GM11168 (cell line): ENCODE results near the gene ANAPC1.
"Not testable (repeated sequence)": the region's sequence is repeated elsewhere in the genome, so short reads cannot be mapped to it uniquely, and the experiment has no call there.

Source experiments
- in situ Hi-C: fragments of 300-500 bp; cut with MboI; formaldehyde crosslinking; loops from one replicate; pipeline ENCODE4 v1.12.0; 2022; ENCODE audit warnings: low sequenced_read_pairs; ENCODE audit not compliant: unreplicated experiment

The ANAPC1 gene, protein sequence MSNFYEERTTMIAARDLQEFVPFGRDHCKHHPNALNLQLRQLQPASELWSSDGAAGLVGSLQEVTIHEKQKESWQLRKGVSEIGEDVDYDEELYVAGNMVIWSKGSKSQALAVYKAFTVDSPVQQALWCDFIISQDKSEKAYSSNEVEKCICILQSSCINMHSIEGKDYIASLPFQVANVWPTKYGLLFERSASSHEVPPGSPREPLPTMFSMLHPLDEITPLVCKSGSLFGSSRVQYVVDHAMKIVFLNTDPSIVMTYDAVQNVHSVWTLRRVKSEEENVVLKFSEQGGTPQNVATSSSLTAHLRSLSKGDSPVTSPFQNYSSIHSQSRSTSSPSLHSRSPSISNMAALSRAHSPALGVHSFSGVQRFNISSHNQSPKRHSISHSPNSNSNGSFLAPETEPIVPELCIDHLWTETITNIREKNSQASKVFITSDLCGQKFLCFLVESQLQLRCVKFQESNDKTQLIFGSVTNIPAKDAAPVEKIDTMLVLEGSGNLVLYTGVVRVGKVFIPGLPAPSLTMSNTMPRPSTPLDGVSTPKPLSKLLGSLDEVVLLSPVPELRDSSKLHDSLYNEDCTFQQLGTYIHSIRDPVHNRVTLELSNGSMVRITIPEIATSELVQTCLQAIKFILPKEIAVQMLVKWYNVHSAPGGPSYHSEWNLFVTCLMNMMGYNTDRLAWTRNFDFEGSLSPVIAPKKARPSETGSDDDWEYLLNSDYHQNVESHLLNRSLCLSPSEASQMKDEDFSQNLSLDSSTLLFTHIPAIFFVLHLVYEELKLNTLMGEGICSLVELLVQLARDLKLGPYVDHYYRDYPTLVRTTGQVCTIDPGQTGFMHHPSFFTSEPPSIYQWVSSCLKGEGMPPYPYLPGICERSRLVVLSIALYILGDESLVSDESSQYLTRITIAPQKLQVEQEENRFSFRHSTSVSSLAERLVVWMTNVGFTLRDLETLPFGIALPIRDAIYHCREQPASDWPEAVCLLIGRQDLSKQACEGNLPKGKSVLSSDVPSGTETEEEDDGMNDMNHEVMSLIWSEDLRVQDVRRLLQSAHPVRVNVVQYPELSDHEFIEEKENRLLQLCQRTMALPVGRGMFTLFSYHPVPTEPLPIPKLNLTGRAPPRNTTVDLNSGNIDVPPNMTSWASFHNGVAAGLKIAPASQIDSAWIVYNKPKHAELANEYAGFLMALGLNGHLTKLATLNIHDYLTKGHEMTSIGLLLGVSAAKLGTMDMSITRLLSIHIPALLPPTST (N-terminal part only)

DNA sequence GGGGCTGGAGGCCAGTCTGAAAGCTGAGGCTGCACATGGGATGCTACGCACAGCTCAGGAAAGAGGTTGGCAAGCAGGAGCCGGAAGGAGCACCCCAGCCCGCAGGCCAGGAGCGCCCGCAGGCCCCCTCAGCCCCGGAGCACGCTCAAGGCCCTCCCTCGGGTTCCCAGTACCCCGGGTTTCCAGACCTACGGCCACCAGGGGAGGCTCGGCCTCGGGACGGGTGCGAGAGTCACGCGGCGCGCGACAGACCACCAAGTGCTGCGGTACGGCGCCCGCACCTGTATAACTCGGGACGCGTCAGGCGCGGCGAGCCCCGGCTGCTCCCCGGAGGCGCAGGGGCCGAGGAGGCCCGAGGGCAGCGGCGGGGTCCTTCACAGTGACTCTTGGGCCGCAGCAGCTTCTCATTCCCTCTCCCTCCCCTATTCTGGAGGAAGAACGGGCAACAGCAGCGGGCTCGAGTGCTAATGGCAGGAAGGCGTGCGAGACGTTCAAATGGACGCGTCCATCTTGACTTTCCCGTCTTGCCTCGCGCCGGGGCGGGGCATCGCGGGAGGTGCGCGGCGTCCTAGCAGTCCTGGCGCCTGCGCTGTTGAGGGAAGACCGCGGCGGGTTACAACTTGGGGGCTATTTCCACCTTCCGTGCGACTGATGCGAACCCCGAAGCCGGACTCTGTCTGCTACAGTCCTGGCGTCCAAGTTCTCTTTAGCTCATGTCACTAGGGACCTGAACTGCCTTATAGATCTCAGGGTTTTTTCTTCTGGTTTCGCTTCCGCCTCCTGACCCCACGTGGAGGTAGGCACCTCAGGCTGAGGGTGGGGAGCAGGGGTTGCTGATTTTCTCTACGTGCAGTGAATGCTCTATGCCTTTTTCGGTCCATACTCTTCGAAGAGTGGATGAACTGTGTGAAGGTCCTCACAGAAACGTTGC lies at the start of gene ANAPC1:
ANAPC1 (minus strand) TSS at position 533 of the 931 bp plus-strand sequence. CDS start 3,368 bp downstream, outside the sequence.
- in situ Hi-C loops, result no loop called here

DNA sequence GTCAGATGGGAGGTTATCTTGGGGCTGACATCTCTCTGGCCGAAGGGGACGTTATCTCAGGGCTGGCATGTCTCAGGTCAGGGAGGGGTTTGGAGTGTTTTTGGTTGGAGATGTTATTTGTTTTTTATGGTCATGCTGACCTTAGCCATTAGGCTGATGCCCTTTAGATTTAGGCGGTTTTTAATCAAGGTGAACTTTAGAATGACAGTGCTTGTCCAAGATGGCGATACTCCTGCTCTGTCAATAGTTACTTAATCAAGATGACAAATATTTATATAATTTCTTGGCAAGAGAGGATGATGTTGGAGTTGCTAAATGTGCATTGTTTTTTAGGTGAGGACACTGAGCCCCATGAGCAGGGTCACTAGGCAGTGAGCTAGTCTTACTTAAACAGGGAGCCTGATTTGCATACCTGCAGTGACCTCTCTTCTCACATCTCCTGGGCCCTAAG lies 48.9 kb upstream of the ANAPC1 start:
- in situ Hi-C loops, result no loop called here

DNA sequence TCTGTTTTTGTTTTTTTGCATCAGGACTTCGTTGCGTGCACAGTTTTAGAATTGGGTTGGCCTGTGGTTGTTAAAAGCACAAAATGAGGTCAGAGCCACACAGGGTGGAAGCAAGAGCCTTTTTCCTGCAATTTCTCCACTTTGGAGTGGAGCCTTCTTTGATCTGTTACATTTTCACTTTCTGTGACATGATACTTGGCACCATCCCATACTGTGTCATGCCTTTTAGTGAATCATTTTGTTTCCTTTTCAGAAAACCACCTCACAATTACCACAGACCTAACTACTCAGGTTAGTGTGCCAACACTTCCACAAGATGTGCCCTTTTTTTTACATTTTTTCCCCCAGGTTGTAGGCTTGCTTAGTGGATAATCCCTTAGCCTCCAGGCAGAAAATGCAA lies 46.9 kb upstream of the ANAPC1 start:
- in situ Hi-C loops, result no loop called here

DNA sequence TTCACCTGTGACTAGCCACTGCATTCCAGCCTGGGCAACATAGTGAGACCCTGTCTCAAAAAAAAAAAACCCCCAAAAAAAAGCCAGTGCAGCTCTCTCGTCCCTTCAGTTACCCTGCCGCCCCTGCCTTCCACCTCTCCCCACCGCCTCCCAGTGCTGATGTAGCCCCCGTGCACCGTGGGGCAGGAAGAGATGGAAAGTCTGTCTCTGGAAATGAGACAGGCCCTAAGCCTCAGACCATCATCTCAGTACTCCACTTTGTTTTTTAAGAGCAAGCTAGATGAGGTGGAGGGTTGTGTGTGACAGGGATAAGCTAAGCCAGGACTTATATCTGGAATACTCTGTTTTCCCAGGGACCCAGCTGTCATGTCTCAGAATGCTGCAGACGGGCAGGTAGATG lies 46.4 kb upstream of the ANAPC1 start:
- in situ Hi-C loops, result no loop called here

DNA sequence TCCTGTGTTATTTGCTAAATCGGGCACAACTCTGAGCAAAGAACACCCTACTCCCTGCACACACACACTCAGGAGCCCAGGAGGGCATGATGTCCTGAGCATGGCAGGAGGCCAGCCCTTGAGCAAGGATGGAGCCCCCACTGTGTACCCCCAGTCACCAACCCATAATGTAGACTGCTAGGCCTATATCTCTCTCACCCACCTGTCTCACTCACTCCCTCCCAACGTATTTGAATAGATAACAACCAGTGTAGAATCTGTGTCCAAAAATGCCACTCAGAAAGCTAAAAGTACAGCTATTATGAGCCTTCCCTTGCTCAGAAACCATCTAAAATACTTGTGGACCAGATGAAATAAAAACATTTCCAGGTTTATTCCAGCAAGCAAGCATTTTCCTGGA lies 43.7 kb upstream of the ANAPC1 start:
- in situ Hi-C loops, result no loop called here

DNA sequence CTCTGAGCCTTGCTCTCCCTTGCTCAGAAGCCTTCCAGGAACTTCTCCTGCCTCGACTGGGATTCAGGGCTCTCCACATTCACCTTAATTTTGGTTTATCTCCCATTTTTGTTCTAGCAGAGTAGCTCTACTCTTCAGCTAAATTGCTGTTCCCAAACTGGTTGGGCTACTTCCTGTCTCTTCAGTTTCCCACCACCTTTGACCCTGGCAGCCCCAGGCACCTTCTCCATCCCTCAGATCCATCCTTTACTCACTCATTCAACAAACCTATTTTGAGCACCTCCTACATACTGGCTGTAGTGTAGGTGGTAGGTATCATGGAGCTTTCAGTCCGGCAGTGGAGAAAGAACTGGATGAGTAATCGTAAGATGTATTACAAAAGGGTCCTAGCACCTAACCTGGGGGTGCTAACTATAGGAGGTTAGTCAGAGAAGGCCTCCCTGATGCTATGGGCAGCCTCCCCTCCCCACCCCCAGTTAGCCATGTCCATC lies 40.7 kb upstream of the ANAPC1 start:
- in situ Hi-C loops, result no loop called here

DNA sequence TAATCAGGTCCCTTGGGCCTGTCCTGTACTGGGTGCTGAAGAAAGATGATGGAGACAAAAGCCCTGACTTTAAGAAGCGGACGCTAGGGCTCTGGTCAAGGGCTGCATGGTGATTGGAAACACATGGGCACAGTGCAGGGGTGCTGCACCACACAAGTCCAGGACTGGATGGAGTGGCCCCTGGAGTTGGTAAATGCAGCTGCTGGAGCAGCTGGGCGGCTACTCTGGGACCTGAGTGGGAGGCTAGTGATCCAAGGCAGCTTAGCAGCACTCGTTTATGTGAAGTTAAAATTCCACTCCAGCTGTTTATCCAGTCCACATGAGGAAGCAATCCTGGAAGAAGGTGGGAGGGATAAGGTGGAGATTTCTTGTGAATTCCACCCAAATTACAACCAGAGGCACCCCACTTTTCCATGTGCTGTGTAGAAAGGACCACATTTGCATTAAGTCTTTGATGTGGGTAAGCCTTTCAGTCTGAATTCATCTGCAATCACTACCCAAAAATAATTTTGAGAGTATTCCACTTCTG lies 39.3 kb upstream of the ANAPC1 start:
- in situ Hi-C loops, result no loop called here

DNA sequence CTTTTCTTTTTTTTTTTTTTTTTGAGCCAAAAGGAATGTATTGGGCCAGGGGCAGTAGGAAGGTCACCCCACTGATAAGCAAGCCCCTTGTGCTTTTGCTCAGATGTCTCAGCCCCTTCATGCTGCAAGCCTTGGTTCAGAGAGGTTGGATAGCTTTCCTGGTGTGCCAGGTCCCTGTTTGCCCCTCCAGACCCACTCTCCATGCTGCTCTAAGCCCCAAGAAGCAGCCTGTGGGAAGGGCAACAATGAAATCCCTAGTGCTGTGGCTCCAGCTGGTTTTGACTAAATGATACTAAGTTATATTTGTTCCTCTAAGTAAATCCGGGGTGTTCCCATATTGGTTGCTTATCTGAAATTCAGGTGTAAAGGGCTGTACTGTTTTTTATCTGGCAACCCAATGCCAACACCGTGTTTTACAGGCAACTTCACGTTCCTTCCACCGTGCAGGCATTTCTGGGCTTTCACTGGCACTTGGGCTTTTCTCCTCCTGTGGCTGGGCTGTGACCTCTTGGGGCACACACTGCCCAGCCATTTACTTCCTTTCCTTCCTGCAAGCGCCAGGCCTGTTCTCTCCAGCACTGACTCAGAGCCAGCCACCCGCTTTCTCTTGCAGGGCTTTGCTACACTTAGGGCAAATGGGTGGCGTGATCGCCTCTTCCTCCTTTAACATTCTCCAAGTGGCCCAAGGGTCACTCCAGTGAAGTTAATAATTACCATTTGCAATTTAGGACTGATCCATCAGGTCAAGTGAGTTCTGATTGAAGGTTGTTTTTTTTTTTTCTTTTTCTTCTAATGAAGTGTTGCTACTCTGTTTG lies 36.0 kb upstream of the ANAPC1 start:
- in situ Hi-C loops, result no loop called here

DNA sequence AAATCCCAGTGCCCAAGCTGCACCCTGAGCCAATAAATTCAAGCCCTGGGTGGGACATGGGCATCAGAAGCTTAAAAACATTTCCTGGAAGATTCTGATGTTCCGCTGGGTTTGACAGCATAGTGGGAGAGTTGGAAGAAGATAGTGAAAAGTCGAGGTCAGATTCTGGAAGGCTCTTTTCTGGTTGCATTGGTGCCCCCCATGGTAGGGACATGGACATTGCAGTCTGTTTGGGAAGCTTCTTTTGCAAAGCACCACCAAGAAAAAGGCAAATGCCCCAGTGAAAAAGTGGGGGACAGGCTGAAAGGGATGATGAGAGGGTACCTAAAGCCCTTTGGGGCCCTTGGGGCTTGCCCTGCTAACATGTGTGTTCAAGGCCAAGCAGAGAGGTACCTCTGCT lies 35.4 kb upstream of the ANAPC1 start:
- in situ Hi-C loops, result no loop called here

DNA sequence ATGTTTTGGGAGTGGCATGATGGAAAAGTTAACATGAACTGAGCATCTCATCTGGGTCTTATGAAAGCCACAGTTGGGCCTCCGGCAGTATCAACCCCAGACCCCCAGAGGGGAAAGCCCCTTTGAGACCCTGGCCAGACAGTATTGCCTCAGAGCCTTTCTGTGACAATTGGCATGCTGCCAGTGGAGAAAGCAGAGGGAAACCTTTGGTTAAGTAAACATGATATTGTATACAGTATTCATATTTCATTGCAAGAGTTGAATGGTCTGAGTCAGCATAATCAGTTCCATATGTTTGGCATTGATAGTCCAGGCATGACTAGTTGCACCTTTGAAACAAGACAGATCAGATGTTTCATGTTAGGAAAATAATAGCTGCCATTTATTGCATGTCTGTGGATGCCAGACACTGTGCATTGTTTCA lies 34.4 kb upstream of the ANAPC1 start:
- in situ Hi-C loops, result no loop called here

DNA sequence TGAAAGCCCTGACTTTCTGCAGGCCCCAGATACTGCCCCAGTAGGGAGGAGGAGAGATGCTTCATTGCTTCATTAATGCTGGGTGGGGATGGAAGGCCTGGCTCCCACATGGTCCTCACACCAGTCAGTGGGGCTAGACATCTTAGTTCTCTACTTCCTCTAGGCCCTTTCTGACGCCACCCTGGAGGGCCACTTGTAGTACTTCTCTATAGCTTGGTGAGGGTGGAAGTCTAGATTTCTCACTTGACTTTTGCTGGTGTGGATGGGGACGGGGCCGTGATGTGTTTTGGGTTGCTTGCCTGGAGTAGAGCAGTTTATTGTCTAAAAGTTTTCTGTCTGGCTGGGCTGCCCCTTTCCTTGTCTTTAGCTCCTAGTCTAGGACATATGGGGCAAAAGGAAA lies 33.1 kb upstream of the ANAPC1 start:
- in situ Hi-C loops, result no loop called here

DNA sequence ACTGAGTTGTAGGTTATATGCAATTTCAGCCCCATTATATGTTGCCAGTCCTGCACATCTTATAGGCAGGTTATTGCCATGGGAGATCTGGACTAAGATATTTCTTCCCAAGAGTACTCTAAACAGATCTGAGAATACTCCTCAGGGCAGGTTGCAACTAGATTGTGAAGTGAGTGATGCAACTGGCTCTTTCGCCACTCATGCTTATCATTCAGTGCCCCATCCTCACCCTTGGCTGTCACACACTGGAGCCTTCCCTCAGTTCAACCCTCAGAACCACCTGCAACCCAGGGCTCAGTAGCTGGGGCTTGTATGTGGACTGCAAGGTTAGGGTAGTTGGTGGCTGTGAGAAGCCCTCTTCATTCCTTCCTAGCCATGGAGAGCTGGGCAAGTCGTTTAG lies 28.6 kb upstream of the ANAPC1 start:
- in situ Hi-C loops, result no loop called here

DNA sequence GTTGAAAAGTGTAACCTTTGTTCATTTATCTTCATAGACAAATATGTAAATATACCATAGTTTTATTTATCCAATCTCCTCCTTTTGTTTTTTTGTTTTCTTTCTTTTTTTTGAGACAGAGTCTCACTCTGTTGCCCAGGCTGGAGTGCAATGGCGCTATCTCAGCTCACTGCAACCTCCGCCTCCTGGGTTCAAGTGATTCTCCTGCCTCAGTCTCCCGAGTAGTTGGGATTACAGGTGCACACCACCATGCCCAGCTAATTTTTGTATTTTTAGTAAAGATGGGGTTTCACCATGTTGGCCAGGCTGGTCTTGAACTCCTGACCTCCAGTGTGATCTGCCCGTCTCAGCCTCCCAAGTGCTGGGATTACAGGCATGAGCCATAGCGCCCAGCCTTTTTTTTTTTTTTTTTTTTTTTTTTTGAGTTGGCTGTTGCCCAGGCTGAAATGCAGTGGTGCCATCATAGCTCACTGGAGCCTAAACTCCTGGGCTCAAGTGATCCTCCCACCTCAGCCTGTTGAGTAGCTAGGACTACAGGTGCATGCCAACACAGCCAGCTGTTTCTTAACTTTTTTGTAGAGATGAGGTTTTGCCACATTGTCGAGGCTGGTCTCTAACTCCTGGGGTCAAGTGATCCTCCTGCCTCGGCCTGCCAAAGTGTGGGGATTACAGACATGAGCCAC lies 27.4 kb upstream of the ANAPC1 start:
- in situ Hi-C loops, result not testable (repeated sequence)

DNA sequence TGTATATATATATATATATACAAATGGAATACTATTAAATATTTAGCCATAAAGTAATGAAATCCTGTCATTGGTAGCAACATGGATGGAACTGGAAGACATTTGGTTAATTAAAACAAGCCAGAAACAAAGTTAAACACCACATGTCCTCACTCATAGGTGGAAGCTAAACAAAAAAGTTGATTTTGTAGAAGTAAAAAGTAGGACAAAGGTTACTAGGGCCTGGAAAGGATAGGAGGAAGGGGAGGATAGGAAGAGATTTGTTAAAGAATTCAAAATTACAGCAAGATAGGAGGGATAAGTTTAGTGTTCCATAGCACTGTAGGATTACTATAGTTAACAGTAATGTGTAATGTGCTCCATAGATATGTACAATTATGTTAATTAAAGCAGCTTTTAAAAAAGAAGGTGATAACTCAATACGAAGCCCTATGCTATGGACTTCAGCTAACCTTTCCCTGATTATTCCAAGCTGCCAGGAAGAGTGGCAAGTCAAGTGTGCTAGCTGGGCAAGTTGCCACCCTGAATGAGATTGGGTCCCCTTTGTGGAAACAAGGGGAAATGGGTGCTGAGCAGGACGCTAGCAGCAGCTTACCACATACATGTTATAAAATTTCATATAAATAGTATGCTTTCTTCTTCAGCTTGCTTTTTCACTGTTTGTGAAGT lies 26.8 kb upstream of the ANAPC1 start:
- in situ Hi-C loops, result no loop called here

DNA sequence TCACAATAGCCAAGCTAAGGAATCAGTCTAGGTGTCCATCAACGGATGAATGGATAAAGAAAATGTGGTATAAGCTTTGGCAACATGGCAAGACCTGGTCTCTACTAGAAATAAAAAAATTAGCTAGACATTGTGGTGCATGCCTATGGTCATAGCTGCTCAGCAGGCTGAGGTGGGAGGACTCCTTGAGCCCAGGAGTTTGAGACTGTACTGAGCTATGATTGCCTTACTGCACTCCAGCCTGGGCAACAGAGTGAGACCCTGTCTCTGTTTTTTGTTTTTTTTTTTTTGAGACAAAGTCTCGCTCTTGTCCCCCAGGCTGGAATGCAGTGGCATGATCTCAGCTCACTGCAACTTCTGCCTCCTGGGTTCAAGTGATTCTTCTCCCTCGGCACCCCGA lies 26.0 kb upstream of the ANAPC1 start:
- in situ Hi-C loops, result not testable (repeated sequence)

DNA sequence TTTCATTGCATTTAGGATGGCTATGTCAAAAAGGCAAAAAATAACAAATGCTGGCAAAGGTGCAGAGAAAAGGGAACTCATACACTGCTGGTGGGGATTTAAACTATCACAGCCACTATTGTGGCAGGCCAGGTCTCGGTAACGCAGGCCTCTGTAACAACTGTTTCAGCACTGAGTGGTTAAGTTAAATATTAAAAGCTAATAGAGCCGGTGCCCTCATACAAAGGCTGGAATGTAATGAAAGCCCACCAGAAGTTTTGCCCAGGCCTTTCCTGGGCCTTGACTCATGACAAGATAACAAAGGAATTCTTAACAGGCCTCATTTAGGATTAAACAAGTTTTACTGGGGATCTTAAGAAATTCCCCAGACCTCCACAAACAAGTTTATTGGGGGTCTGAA lies 25.1 kb upstream of the ANAPC1 start:
- in situ Hi-C loops, result no loop called here

DNA sequence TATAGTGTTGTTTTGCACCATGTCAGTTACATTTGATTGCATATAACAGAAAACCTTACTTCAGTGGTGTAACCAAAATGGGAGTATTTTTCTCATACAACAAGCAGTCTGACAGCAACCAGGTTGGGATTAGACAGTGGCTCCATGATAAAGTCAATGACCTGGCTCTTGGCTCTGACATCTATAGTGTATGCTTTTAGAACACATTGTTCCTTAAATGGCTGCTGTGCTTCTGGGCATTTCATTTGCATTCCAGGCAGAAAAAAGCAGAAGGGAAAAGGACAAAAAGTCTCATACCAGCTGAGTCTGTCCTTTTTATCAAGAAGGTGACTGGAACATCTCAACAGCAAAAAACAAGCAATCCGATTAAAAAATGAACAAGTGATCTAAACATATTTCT lies 24.6 kb upstream of the ANAPC1 start:
- in situ Hi-C loops, result no loop called here
